HG03520 (cell line): ENCODE data around the gene RBFOX1.

Source experiments
- ATAC-seq: cut with Tn5 transposase; IDR thresholded peaks from one replicate; pipeline ENCODE4 v1.9.1; 2021; ENCODE audit warnings: mild to moderate bottlenecking, moderate library complexity; ENCODE audit not compliant: unreplicated experiment

The RBFOX1 gene

GRCh38 chr16:7511549-7512260, 179.1 kb downstream of the RBFOX1 start:
- ATAC-seq: no peak

GRCh38 chr16:7512503-7512902, 179.9 kb downstream of the RBFOX1 start:
- ATAC-seq: no peak

- ATAC-seq: no peak
Observed at GRCh38 chr16:7513429-7513828, 180.8 kb downstream of the RBFOX1 start.

- no peak for ATAC-seq
Observed at GRCh38 chr16:7515543-7515942, 182.9 kb downstream of the RBFOX1 start.

- ATAC-seq: no peak
Observed at GRCh38 chr16:7517496-7517895, 184.9 kb downstream of the RBFOX1 start.

GRCh38 chr16:7518158-7518557, 185.5 kb downstream of the RBFOX1 start:
- ATAC-seq: no peak

- no peak for ATAC-seq
Observed at GRCh38 chr16:7521834-7522233, 189.2 kb downstream of the RBFOX1 start.

- no peak for ATAC-seq
Observed at GRCh38 chr16:7524419-7524818, 191.8 kb downstream of the RBFOX1 start.

- no peak for ATAC-seq
Observed at GRCh38 chr16:7526736-7527135, 194.1 kb downstream of the RBFOX1 start.

GRCh38 chr16:7532534-7532933, 199.9 kb downstream of the RBFOX1 start:
- ATAC-seq: no peak

- ATAC-seq: no peak
Observed at GRCh38 chr16:7534749-7535148, 202.1 kb downstream of the RBFOX1 start.

- ATAC-seq: no peak
Observed at GRCh38 chr16:7541026-7541425, 208.4 kb downstream of the RBFOX1 start.

GRCh38 chr16:7545251-7545650, 212.6 kb downstream of the RBFOX1 start:
- no peak for ATAC-seq

GRCh38 chr16:7546948-7547347, 214.3 kb downstream of the RBFOX1 start:
- no peak for ATAC-seq

- ATAC-seq: no peak
Observed at GRCh38 chr16:7547736-7548135, 215.1 kb downstream of the RBFOX1 start.

- no peak for ATAC-seq
Observed at GRCh38 chr16:7548796-7549318, 216.2 kb downstream of the RBFOX1 start.

GRCh38 chr16:7550096-7550495, 217.5 kb downstream of the RBFOX1 start:
- ATAC-seq: no peak

- no peak for ATAC-seq
Observed at GRCh38 chr16:7555459-7555858, 222.8 kb downstream of the RBFOX1 start.

GRCh38 chr16:7561908-7562405, 229.3 kb downstream of the RBFOX1 start:
- no peak for ATAC-seq

- ATAC-seq: no peak
Observed at GRCh38 chr16:7566360-7566759, 233.7 kb downstream of the RBFOX1 start.

GRCh38 chr16:7571366-7571765, 238.7 kb downstream of the RBFOX1 start:
- no peak for ATAC-seq

- no peak for ATAC-seq
Observed at GRCh38 chr16:7577588-7577987, 244.9 kb downstream of the RBFOX1 start.

GRCh38 chr16:7579454-7579853, 246.8 kb downstream of the RBFOX1 start:
- no peak for ATAC-seq
